Ishikawa (cell line): ENCODE data around the gene EFNB1.

ENCODE experiments used
- CEBPB ChIP-seq: IDR thresholded peaks from 2 replicates; pipeline ENCODE4 v1.6.1; 2012
- CREB1 ChIP-seq: IDR thresholded peaks from 2 replicates; pipeline ENCODE4 v1.6.1; 2012; ENCODE audit warnings: low read depth
- EGR1 ChIP-seq: IDR thresholded peaks from 2 replicates; pipeline ENCODE4 v1.6.1; 2012
- EP300 ChIP-seq: IDR thresholded peaks from 2 replicates; pipeline ENCODE4 v1.6.1; 2012; ENCODE audit warnings: borderline replicate concordance
- FOXM1 ChIP-seq: IDR thresholded peaks from 2 replicates; pipeline ENCODE4 v1.6.1; 2012; ENCODE audit warnings: low read depth, borderline replicate concordance
- NFIC ChIP-seq: IDR thresholded peaks from 2 replicates; pipeline ENCODE4 v1.6.1; 2012
- RAD21 ChIP-seq: IDR thresholded peaks from 2 replicates; pipeline ENCODE4 v1.6.1; 2012; ENCODE audit warnings: low read depth
- REST ChIP-seq: IDR thresholded peaks from 2 replicates; pipeline ENCODE4 v1.6.1; 2012; ENCODE audit warnings: low read depth, mild to moderate bottlenecking
- TAF1 ChIP-seq: IDR thresholded peaks from 2 replicates; pipeline ENCODE4 v1.6.1; 2012; ENCODE audit warnings: low read depth, mild to moderate bottlenecking
- TCF12 ChIP-seq: IDR thresholded peaks from 2 replicates; pipeline ENCODE4 v1.6.1; 2012; ENCODE audit warnings: low read depth
- TEAD4 ChIP-seq: IDR thresholded peaks from 2 replicates; pipeline ENCODE4 v1.6.1; 2012
- USF1 ChIP-seq: IDR thresholded peaks from 2 replicates; pipeline ENCODE4 v1.6.1; 2012
- YY1 ChIP-seq: IDR thresholded peaks from 2 replicates; pipeline ENCODE4 v1.6.1; 2012; ENCODE audit warnings: low read depth
- TF ChIP-seq, protein P1 (sequence below): IDR thresholded peaks from 2 replicates; pipeline ENCODE4 v1.6.1; 2012

GRCh38 chrX:68792083-68792482, 36.7 kb upstream of the EFNB1 start:
- TF ChIP-seq TAF1 (no peak), YY1 (no peak), RAD21 (no peak), TEAD4 (no peak), FOXM1 (no peak), CEBPB (no peak), EP300 (no peak), EGR1 (no peak), REST (no peak), TCF12 (no peak), CREB1 (no peak), USF1 (no peak), NFIC (no peak)
- TF ChIP-seq, protein P1, sequence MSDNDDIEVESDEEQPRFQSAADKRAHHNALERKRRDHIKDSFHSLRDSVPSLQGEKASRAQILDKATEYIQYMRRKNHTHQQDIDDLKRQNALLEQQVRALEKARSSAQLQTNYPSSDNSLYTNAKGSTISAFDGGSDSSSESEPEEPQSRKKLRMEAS = no peak
